Islet of Langerhans (tissue), 1 donor: Measurements from ENCODE around the gene GUCY2D.

Experiments
- FAIRE-seq: peaks from one replicate; lab custom pipeline; 2011; peaks lifted over from hg19 to GRCh38; lab: Jason Lieb, UNC

Gene GUCY2D

GRCh38 chr17:7992924-7993323 is 9.5 kb upstream of the GUCY2D start:
- FAIRE-seq: no peak

DNA sequence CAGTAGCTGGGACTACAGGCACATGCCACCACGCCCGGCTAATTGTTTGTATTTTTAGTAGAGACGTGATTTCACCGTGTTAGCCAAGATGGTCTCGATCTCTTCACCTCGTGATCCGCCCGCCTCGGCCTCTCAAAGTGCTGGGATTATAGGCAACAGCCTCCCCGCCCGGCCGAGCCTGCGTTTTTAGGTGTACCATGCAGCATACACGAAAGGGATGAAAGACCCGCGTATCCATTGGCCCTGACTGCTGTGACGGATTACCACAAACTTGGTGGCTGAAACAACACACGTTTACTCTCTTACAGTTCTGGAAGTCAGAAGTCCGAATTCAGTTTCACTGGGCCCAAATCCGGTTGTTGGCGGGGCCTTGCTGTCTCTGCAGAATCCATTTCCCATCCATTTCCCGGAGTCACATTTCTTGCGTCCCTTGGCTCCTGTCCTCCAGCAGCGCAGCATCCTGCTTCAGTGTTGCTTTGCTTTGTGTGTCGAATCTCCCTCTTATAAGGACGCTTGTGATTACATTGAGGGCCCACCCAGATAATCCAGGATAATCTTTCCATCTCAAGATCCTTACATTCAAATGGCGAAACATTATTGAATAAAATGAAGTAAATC is 8.3 kb upstream of the GUCY2D start:
- FAIRE-seq: no peak

DNA sequence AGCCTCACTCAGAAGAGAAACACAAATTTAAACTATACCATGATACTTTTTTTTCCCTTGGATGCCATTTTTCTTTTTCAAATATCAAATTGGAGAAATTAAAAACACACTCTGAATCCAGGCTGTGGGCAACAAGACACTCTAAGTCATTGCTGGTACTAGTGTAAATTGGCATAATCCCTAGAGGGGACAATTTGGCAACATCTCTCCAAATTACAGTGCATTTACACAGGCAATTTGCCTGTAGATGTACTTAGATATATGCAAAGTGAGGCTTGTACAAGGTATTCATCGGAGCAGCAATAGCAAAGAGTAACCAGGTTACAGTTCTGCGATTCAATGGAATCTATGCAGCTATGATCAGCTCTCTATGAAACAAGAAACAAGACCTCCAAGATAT is 6.7 kb upstream of the GUCY2D start:
- FAIRE-seq: no peak

- FAIRE-seq: no peak
Measured at GRCh38 chr17:7997186-7997585, 5.2 kb upstream of the GUCY2D start.

DNA sequence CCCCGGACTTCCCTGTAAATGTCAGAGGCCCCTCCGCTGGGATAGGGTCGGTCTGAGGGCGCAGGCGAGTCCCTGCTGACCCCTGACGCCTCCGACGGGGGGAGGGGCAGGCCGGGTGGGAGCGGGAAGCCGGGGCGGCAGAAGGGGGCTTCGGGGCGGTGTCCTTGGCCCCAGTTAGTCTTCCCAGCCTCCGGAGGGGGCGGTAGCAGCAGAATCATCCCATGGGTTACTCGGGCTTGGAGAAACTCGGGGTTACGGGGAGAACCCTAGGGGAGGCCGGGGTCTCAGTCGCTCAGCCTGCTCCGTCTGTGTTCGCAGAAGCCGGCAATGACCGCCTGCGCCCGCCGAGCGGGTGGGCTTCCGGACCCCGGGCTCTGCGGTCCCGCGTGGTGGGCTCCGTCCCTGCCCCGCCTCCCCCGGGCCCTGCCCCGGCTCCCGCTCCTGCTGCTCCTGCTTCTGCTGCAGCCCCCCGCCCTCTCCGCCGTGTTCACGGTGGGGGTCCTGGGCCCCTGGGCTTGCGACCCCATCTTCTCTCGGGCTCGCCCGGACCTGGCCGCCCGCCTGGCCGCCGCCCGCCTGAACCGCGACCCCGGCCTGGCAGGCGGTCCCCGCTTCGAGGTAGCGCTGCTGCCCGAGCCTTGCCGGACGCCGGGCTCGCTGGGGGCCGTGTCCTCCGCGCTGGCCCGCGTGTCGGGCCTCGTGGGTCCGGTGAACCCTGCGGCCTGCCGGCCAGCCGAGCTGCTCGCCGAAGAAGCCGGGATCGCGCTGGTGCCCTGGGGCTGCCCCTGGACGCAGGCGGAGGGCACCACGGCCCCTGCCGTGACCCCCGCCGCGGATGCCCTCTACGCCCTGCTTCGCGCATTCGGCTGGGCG is 542 bp downstream of the GUCY2D start:
- FAIRE-seq: no peak

GRCh38 chr17:8003594-8004181 is 1.3 kb downstream of the GUCY2D start:
- no peak for FAIRE-seq

DNA sequence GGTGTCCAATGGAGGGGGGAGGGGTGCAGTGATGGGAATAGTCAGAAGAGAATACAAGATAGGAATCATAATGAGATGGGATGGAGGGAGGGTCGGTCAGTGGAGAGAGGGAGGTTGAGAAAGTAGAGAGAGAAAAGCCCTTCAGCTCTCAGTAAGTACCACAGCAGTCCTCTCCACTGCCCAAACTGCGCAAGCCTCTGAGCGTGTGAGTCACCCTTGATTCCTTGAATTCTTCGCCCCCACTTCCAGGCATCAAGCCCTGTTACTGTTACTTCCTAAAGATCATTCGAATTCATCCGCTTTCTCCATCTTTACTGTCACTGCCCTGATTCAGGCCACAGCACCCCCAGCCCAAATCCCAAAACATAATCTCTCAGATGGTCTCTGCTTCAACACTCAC is 2.5 kb downstream of the GUCY2D start:
- FAIRE-seq: no peak

GRCh38 chr17:8005357-8005756 is 2.9 kb downstream of the GUCY2D start:
- FAIRE-seq: no peak

- no peak for FAIRE-seq
Measured at GRCh38 chr17:8005967-8006730, 3.7 kb downstream of the GUCY2D start.

GRCh38 chr17:8006836-8007680 is 4.6 kb downstream of the GUCY2D start:
- FAIRE-seq: no peak

DNA sequence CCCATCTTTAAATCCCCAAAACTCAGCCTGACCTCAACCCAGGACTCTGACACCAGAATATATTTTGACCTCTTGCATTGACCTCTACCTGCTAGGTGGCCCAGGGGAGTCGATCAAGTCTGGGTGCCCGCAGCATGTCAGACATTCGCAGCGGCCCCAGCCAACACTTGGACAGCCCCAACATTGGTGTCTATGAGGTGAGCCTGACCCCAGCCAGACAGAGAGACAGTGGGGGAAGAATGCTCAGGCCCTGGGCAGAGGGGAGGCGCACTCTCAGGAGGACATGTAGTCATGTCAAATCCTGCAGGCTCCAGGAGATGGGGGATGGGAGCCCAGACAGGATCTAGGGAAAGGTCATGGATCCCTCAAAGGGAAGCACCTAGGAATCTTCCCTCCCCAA is 5.4 kb downstream of the GUCY2D start:
- FAIRE-seq: no peak

DNA sequence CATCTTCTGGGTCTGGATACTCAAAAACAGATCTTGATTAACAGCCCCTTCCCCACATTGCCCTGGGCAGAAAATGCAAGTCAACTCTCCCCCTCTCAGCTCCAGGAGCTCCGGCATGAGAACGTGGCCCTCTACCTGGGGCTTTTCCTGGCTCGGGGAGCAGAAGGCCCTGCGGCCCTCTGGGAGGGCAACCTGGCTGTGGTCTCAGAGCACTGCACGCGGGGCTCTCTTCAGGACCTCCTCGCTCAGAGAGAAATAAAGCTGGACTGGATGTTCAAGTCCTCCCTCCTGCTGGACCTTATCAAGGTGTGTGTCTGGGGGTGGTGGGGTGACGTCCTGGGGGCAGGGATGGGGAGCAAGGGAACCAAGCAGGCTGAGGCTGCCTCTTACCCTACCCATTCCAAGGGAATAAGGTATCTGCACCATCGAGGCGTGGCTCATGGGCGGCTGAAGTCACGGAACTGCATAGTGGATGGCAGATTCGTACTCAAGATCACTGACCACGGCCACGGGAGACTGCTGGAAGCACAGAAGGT is 9.7 kb downstream of the GUCY2D start:
- FAIRE-seq: no peak

DNA sequence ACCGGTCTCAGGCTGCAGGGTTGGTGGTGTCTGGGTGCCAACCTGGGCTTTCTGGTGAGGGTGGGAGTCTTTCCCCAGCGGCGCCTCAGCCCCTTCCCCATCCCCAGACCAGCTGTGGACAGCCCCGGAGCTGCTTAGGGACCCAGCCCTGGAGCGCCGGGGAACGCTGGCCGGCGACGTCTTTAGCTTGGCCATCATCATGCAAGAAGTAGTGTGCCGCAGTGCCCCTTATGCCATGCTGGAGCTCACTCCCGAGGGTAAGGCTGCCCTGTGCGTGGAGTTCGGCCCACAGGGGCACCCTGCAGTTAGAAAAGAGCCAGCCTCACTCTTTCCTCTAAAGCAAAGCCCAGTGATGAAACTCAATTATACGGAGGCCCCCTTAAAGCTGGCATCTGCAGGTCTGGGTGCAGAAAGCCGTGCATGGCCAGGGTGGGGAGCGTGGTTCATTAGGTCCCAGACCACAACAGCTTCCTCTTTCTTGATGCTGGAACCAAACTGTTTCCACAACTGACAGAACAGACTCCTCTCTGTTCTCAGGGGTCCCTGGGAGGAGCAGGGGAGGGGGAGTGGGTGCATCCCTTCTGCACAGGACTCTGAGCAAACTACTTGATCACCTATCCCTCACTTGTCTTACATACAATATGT is 10.7 kb downstream of the GUCY2D start:
- no peak for FAIRE-seq

DNA sequence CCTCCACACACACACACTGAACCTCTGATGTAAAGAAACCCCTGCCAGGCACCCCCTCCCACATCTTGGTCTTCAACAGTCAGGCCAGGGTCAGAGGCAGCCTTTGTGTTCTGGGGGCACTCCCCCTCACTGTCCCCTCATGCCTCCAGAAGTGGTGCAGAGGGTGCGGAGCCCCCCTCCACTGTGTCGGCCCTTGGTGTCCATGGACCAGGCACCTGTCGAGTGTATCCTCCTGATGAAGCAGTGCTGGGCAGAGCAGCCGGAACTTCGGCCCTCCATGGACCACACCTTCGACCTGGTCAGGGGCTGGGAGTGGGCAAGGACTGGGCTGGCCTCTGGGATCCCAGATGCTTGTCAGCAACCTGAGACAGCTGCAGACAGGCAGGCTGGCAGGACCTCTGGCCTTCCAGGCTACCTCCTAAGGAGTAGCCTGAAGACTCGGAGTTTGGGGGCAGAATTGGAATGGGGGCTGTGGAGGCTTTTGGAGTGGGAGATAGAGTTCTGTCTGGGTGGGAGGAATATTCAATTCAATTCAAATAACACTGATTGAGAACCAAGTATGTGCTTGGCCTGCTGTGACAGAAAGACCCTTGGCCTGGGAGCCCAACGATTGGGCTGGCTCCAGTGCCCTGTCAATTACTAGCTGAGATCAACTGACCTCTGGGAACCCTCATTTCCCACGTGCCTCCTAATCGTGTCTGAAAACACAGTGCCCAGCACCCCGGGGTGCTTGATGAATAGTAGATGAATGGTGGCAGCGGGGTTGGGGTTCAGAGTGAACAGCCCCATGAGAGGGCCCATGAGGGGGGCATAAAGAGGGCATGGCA is 11.5 kb downstream of the GUCY2D start:
- no peak for FAIRE-seq

DNA sequence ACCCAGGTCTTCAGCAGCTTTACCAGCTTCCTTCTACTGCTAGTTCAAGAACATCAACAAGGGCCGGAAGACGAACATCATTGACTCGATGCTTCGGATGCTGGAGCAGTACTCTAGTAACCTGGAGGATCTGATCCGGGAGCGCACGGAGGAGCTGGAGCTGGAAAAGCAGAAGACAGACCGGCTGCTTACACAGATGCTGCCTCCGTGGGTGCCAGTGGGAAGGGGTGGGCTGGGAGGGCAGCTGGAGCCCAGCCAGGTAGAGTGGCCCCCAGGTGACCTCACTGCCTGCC is 12.1 kb downstream of the GUCY2D start:
- no peak for FAIRE-seq

- no peak for FAIRE-seq
Measured at GRCh38 chr17:8015236-8015956, 13.0 kb downstream of the GUCY2D start.

- no peak for FAIRE-seq
Measured at GRCh38 chr17:8015957-8016631, 13.7 kb downstream of the GUCY2D start.

GRCh38 chr17:8016632-8017424 is 14.4 kb downstream of the GUCY2D start:
- no peak for FAIRE-seq
